ENCODE results near the gene KNTC1.

DNA sequence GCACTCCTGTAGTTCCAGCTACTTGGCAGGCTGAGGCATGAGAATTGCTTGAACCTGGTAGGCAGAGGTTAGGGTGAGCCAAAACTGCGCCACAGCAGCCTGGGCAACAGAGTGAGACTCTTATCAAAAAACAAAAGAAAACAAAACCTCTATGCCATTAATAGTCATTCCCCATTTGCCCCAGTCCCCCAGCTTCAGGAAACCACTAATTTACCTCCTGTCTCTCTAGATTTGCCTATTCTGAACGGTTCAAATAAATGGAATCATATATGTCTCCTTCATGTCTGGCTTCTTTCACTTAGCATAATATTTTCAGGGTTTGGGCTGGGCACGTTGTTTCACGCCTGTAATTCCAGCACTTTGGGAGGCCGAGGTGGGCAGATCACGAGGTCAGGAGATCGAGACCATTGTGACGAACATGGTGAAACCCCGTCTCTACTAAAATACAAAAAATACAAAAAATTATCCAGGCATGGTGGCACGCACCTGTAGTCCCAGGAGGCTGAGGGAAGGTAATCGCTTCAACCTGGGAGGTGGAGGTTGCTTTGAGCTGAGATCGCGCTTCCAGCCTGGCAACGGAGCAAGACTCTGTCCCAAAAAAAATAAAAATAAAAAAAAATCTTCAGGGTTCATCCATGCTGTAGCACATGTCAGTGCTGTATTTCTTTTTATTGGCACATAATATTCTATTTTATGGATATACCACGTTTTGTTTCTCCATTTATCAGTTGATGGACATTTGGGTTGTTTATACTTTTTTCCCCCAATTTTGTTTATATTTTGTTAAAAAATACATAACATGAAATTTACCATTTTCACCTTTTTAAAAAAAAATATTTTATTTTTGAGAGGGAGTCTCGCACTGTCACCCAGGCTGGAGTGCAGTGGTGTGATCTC, 31.9 kb downstream of the KNTC1 start:
- TF ChIP-seq POLR2A (IDR thresholded peaks at IDR 0.05; ENCODE audit: low read length), result no peak
- TF ChIP-seq GATA1 (IDR thresholded peaks at IDR 0.05; ENCODE audit: low read depth, low read length), result no peak
